K562 (cell line): ENCODE data around the gene BMP6. TPM values are rescaled to one million over a fixed set of nuclear protein-coding genes. Genes with fewer than 3 reads are reported as not detected.

Source experiments
- EGR1 ChIP-seq: fragments of 450-650 bp; conservative IDR thresholded peaks from 2 replicates; pipeline ENCODE4 v1.6.1; 2017; ENCODE audit warnings: mild to moderate bottlenecking
- EHMT2 ChIP-seq: fragments of 450-650 bp; IDR thresholded peaks from 2 replicates; pipeline ENCODE4 v1.6.1; 2018; ENCODE audit warnings: antibody characterized with exemption
- EP300 ChIP-seq: IDR thresholded peaks from 2 replicates; pipeline ENCODE4 v1.6.1; 2012; ENCODE audit warnings: low read length, improper control_type of control experiment
- GTF2A2 ChIP-seq: IDR thresholded peaks from 2 replicates; pipeline ENCODE4 v1.6.1; 2016; ENCODE audit warnings: mild to moderate bottlenecking, missing genetic modification characterization, missing compliant biosample characterization
- HEY1 ChIP-seq: fragments of 250-450 bp; sonication (Bioruptor Pico); IDR thresholded peaks from 2 replicates; pipeline ENCODE4 v1.5.0; 2020; ENCODE audit warnings: mild to moderate bottlenecking, moderate library complexity, borderline replicate concordance
- HNRNPL ChIP-seq: fragments of 200-400 bp; formaldehyde crosslinking; IDR thresholded peaks from 2 replicates; pipeline ENCODE4 v1.6.1; 2017; ENCODE audit warnings: low read depth, mild to moderate bottlenecking, low read length
- JUND ChIP-seq, 2 experiments: IDR thresholded peaks; 2 replicates in 1 of 2; 3 replicates in 1 of 2; pipeline ENCODE4 v1.6.1; 2011; ENCODE audit warnings: borderline replicate concordance in 2 of 2, low read depth in 2 of 2, low read length in 2 of 2, improper control_type of control experiment in 1 of 2, missing biosample characterization in 1 of 2, missing genetic modification characterization in 1 of 2, missing genetic modification reagents in 1 of 2
- MTA2 ChIP-seq: fragments of 450-650 bp; IDR thresholded peaks from 2 replicates; pipeline ENCODE4 v1.6.1; 2016; ENCODE audit warnings: low read depth
- MTA3 ChIP-seq: fragments of 450-650 bp; formaldehyde crosslinking; IDR thresholded peaks from 2 replicates; pipeline ENCODE4 v1.6.1; 2017; ENCODE audit warnings: mild to moderate bottlenecking, borderline replicate concordance
- NBN ChIP-seq: fragments of 450-650 bp; IDR thresholded peaks from 2 replicates; pipeline ENCODE4 v1.6.1; 2016; ENCODE audit warnings: low read depth, mild to moderate bottlenecking
- NFRKB ChIP-seq: fragments of 450-650 bp; IDR thresholded peaks from 2 replicates; pipeline ENCODE4 v1.6.1; 2016; ENCODE audit warnings: low read depth
- PHF8 ChIP-seq: fragments of 200-600 bp; sonication (generic); IDR thresholded peaks from 2 replicates; pipeline ENCODE4 v1.6.1; 2012; ENCODE audit warnings: mixed run types, mild to moderate bottlenecking, inconsistent platforms, low read length, moderate library complexity, borderline replicate concordance
- RNF219 ChIP-seq: fragments of 250-450 bp; sonication (Bioruptor Pico); IDR thresholded peaks from 2 replicates; pipeline ENCODE4 v1.5.0; 2022; ENCODE audit warnings: mild to moderate bottlenecking
- SLC30A9 ChIP-seq: fragments of 250-450 bp; sonication (Bioruptor Pico); IDR thresholded peaks from 2 replicates; pipeline ENCODE4 v1.8.0; 2022; ENCODE audit warnings: mild to moderate bottlenecking, moderate library complexity
- SMARCE1 ChIP-seq: fragments of 450-650 bp; IDR thresholded peaks from 2 replicates; pipeline ENCODE4 v1.7.1; 2016; ENCODE audit warnings: mild to moderate bottlenecking
- ZC3H8 ChIP-seq: fragments of 450-650 bp; IDR thresholded peaks from 2 replicates; pipeline ENCODE4 v1.6.1; 2017
- ZNF24 ChIP-seq: fragments of 450-650 bp; IDR thresholded peaks from 2 replicates; pipeline ENCODE4 v1.6.1; 2016
- ZNF444 ChIP-seq: fragments of 250-450 bp; sonication (Bioruptor Pico); IDR thresholded peaks from 2 replicates; pipeline ENCODE4 v1.4.0; 2020; ENCODE audit warnings: mild to moderate bottlenecking, moderate library complexity
- ZNF561 ChIP-seq: fragments of 450-650 bp; formaldehyde crosslinking; conservative IDR thresholded peaks from 2 replicates; pipeline ENCODE4 v1.4.0; 2020; ENCODE audit warnings: mild to moderate bottlenecking, moderate library complexity
- ZNF589 ChIP-seq: fragments of 200-800 bp; sonication (Bioruptor generic); IDR thresholded peaks from 2 replicates; pipeline ENCODE4 v1.6.1; 2016; ENCODE audit warnings: low read depth, missing genetic modification characterization, missing compliant biosample characterization
- polyA plus RNA-seq, 8 experiments: library from polyadenylated mRNA; depleted of rRNA in 4 of 8; stranded (reverse) in 5 of 8; unstranded in 3 of 8; fragments of >200 nt; fragmentation: Nextera tagmentation in 2 of 8; fragmentation: Illumina TruSeq in 1 of 8; extraction: Ambion mirVana in 2 of 8; extraction: Trizol in 1 of 8; gene quantifications; 2 replicates each; pipeline versions ENCODE4 v1.2.1 to v1.2.3, GENCODE V29; 2011 to 2014; ENCODE audit warnings: inconsistent platforms in 1 of 8, missing spikeins in 1 of 8
- total RNA-seq, 7 experiments: library from RNA; depleted of rRNA in 6 of 7; stranded (reverse); fragments of >200 nt in 6 of 7; fragmentation: Illumina TruSeq in 2 of 7; extraction: Trizol in 2 of 7; gene quantifications; 2 replicates each; pipeline versions ENCODE4 v1.2.1 to v1.2.3, GENCODE V29; 2011 to 2021; ENCODE audit warnings: low replicate concordance in 1 of 7
- TF ChIP-seq, protein P1 (sequence below): IDR thresholded peaks from 2 replicates; pipeline ENCODE4 v1.6.1; 2011; ENCODE audit not compliant: insufficient read length; ENCODE audit errors: extremely low read depth
- TF ChIP-seq, protein P2 (sequence below): fragments of 250-450 bp; sonication (Bioruptor Pico); IDR thresholded peaks from 2 replicates; pipeline ENCODE4 v1.5.0; 2021; ENCODE audit warnings: mild to moderate bottlenecking, moderate library complexity

The BMP6 gene
- total and polyA plus RNA-seq, 9 of the 15 experiments (the other 6 are each of a cell fraction or from before 2014, with no cell fraction given), result 0.01 to 0.13 (median 0.06) TPM; not detected in 3

DNA sequence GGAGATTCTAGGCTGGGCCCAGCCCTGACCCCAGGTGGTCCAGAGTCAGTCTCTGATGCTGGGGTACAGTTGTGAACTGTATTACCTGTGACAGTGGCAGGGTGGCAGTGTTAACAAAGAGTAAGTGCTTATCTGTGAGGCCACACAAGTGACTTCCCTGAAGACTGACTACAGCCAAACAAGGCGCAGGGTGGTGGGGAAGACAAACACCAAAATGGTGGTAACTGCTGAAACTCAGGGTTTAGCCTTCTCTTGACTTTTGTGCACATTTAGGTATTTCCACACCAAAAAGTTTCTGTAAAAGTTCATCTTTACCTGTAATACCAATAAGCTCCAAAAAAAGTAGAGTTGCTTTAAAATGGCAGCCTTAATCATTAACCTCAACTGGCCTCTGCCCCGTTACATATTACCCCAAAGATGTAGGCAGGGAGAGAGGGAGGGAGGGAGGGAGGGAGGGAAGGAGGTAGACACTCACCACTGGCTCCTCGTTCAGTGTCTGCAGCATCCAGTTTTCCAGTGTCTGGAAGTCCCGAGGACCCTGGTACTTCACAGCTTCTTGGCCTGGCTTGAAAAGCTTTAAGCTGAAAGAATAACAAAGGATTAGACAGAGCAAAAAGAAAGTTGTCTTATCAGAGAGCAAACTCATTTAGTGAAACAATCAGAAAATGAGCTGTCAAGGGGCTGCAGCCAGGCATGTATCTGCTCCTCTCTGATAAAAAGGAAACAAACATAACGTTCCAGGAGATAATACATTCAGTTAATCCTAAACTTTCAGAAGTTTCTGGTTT lies 173.4 kb downstream of the BMP6 start (continued):
- TF ChIP-seq EP300, result peak; percentile 97
- TF ChIP-seq, protein P1, sequence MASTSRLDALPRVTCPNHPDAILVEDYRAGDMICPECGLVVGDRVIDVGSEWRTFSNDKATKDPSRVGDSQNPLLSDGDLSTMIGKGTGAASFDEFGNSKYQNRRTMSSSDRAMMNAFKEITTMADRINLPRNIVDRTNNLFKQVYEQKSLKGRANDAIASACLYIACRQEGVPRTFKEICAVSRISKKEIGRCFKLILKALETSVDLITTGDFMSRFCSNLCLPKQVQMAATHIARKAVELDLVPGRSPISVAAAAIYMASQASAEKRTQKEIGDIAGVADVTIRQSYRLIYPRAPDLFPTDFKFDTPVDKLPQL, result no peak
- TF ChIP-seq PHF8, result no peak
- TF ChIP-seq, protein P2, sequence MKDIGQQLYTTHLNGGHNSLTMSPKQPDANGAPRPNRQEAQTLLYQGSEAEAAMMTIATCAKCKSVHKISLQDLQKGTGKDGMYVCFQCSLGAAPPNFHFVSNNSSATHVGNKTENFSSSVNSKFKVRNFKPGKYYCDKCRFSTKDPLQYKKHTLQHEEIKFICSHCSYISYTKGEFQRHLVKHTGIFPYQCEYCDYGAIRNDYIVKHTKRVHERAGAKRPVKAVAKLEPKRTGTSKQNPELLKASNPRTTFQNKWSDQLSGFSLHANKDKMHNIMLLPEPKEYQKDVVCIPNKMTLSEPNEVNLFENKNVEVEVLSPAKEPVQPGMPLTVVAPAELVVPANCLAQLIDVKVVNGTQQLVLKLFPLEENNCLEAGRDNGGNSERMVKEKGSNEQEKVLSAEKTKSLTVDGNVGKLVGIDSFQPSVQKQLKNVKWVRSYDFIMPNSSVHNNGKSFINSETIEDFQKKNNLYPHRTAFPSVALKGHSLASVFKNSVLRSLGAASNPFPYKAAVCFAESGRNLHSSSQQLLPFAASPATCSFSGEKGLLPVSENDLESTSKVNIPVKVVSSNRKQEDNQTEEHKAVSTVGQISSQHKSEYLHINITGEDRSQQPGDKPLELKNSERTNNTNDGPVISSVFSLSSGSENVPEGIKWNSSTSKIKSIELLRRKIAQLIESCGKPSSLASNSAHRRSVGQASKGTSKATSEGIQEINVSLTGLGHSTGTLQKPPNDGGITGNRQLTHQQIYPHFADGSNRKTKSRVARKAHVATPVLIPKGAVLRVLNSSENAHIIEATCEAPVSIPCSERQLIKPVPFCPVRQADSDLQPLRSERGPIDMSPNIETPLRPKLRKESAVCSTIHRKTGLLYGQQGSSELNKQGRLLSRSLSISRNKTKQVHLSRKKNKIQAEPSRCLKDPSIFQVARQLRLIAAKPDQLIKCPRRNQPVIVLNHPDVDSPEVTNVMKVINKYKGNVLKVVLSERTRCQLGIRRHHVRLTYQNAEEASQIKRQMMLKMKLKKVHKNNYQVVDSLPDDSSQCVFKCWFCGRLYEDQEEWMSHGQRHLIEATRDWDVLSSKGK (CRISPR knock-in tag), result no peak
- no peak for TF ChIP-seq GTF2A2 (tag)
- TF ChIP-seq EHMT2, result peak; percentile 44; the same call in 1 of the 2 replicates
- TF ChIP-seq SLC30A9 (CRISPR knock-in tag), result no peak
- TF ChIP-seq EGR1, result no peak
- no peak for TF ChIP-seq ZC3H8
- TF ChIP-seq HEY1 (CRISPR knock-in tag), result no peak
- peak; percentile 53; the same call in 1 of the 2 replicates for TF ChIP-seq NBN
- no peak for TF ChIP-seq ZNF444
- TF ChIP-seq RNF219, result no peak
- TF ChIP-seq NFRKB, result no peak
- TF ChIP-seq ZNF589 (CRISPR knock-in tag), result peak; percentile 69; the same call in 1 of the 2 replicates
- TF ChIP-seq ZNF561 (CRISPR knock-in tag), result no peak
- peak; percentile 98 for TF ChIP-seq MTA2
- TF ChIP-seq JUND (IDR thresholded peaks at IDR 0.05; ENCODE audit: borderline replicate concordance, low read depth, low read length), result peak; percentile 72; the same call in 1 of the 2 replicates
- no peak; the same call in 2 of the 3 replicates for TF ChIP-seq JUND (tag; IDR thresholded peaks at IDR 0.05; ENCODE audit: borderline replicate concordance, low read depth, low read length)
- TF ChIP-seq HNRNPL, result no peak
- peak; percentile 95 for TF ChIP-seq SMARCE1
- peak; percentile 34; the same call in 1 of the 2 replicates for TF ChIP-seq ZNF24
- TF ChIP-seq MTA3, result 0 out of 2 replicates have a peak, but pooled peaks have one; percentile 36
